ENCODE results near the gene POU6F2.
A peak's percentile ranks its signal among the peaks of the same experiment; 100 is the strongest.

The POU6F2 gene

DNA sequence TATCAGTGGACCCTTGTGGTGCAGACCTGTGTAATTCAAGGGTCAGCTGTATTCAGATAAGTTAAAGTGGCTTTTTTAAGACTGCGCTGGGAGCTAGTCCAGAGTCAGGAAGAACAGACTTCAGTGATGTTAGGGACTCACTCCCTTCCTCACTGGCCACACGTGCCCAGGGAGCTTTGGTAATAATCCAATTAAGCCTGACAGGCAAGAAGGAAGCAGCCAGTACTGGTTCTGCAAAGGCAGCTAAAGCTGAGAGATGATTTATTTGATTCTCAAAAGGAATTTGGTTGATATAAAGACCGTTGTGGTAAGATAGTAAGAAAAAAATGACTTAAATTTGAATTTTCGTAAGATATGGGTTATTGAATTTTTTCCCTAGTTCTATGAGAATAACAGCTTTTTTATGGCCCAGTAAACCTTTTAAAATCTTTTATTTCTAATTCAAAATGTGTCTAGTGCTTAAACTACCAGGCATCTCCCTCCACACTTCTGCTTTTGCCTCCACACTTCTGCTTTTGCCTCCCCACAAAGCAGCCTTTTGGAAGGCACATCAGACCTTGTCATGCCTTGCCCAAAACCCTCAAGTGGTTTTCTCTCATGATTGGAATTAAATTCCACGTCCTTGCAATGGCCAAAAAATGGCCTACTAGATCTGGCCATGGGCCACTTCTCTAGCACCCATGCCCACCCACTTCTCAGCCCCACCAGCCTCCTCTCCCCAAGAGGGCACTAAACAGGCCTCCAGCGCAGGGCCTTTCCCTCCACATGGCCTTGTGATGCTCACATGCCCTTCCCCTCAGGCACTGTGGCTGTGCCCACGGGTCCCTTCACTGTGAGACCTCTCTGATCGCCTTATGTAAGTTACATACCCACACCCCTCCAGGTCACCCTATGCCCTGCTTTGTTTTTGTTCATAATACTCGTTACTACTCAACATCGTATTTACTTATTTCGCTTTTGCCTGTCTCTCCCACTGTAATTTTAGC, 92.5 kb downstream of the POU6F2 start:
- peak; percentile 10 to 38 for DNase-seq

DNA sequence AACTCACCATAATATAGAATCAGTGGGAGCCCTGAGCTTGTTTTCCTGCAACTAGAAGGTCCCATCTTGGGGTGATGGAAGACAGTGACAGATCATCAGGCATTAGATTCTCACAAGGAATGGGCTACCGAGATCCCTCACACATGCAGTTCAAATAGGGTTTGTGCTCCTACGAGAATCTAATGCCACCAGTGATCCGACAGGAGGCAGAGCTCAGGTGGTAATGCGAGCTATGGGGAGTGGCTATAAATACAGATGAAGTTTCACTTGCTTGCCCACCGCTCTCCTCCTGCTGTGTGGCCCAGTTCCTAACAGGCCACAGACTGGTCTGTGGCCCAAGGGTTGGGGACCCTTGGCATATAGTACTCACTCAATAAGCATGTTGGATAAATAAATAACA, 93.4 kb downstream of the POU6F2 start:
- DNase-seq: no peak

DNA sequence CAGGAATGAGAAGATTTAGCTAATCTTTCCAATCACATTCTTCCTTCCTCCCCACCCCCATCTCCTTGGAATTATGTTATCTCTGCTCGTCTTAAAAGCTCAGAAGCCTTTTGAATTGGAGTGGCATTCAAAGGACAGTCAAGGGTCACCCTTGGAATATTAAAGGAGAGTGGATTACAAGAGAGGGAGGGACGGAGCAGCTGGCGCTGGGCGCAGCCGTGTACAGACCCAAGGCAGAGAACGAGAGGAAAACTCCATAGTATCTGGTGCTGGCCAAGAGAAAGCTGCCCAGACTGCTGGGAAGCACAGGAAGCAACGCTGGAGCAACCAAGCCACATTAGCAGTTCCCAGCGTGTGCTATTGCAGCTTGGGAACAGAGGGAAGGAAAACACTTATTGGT, 95.7 kb downstream of the POU6F2 start:
- DNase-seq: no peak

DNA sequence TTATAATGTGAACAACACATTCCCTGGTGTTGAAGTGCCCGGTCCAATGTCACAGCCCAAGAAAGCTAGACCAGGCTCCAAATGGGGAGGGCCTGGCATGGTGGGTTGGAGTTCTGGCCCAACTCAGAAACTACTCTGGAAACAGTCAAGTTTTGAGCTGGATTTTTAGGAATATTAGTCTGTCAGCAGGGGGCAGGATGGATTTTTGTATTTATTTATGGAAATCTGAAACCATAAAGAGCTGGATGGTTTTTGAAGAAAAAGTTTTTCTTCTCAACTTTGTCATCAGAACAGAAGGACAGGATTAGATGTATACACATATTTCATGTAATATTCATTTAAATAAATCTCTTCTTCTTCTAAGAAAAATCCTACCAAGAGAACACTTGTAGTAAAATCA, 97.5 kb downstream of the POU6F2 start:
- no peak for DNase-seq

DNA sequence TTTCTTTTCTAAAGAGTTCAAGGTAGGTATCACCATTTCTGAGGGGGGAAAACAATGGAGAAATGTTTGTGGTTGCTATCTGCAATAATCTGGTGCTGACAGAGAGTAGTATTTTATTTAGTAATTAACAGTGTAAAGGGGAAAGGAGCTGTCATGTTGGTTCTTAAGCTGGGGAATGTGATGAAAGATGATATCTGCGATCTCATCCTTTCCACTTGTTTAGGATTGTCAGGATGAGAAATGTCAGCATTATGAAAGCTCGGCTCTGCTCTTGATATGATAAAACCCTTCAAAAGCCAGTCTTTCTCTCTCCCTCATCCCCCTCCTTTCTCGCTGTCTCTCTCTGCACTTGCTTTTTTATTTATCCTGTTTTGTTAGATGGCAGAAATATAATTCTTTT, 106.1 kb downstream of the POU6F2 start:
- no peak for DNase-seq

DNA sequence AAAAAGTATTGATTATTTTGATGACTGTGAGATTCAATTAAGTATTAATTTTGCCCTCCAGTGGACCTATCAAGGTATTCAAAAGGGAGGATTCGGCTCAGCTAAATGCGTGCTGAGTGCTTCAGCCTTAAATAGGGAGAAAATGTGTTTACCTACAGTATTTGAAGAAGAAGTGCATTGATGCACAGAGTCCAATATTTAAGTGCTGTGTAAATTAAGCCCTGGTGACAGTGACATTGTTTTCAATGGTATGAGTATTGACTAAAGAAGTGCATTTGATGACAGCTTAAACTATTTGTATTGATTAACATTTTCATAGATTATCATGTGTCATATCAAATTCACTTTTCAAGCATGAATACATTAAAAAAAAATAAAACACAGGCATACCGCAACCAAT, 106.6 kb downstream of the POU6F2 start:
- no peak for DNase-seq

DNA sequence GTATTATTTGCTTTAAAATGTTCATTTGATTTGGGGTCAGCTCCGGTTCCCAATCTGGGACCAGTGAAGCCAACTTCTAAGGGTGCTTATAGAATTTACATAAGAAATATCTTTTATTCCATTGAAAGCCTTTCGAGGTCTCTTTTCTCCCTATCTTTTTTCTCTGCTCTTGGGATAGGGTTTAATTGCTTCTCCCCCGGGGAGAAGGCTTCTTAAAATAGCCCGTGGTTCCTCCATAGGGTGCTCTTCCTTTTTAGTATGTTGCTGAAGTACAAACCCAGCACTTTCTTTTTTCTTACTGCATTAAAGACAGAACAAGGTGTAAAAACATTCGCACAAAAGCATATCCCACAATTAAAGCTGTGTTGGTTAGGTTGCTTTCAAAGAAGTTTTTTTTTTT, 107.5 kb downstream of the POU6F2 start:
- no peak for DNase-seq

DNA sequence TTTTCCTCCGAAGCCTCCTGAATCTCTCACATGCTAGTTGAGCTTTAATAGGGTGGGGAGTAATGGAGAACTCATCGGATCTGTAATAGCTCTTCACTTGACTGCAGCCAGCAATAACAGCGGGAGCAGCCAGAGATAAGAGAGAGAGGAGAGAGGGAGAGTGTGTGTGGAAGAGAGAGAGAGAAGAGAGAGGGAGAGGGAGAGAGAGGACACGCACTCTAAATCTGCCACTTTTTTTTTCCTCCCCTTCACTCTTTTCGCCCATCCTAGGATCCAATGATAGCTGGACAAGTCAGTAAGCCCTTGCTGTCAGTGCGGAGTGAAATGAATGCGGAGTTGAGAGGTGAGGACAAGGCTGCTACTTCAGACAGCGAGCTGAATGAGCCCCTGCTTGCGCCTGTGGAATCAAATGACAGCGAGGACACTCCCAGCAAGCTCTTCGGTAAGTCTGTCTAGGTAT, 107.9 kb downstream of the POU6F2 start:
- no peak for DNase-seq

DNA sequence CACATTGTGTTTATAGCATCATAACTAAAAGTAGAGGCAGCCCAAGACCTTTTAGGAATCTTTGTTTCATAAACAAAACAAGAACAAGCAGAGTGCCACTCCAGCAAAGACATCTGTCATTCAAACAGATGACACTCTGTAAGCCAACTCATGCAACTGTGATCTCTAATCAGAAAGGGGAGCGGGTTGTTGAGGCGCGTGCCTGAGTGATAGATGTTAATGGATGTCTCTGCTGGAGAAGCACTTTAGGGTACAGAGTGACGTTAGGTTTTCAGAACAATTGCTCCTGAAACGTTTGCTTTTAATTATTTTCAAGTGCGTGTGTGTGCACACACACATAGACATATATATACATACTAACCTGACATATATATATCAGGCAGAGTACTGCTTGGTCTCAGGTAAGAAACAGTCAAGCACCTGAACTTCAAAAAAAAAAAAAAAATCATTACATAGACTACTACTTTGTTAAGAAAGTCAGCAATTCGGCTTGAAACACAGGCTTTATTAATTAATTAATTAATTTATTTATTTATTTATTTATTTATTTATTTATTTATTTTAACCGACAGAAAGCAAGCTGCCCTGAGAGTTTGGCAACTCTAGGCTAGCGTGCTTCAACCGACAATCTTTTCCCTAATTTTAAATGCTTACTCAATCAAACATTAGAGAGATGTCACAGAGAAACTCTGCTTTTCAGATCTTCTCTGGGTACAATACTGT, 109.1 kb downstream of the POU6F2 start:
- no peak for DNase-seq

DNA sequence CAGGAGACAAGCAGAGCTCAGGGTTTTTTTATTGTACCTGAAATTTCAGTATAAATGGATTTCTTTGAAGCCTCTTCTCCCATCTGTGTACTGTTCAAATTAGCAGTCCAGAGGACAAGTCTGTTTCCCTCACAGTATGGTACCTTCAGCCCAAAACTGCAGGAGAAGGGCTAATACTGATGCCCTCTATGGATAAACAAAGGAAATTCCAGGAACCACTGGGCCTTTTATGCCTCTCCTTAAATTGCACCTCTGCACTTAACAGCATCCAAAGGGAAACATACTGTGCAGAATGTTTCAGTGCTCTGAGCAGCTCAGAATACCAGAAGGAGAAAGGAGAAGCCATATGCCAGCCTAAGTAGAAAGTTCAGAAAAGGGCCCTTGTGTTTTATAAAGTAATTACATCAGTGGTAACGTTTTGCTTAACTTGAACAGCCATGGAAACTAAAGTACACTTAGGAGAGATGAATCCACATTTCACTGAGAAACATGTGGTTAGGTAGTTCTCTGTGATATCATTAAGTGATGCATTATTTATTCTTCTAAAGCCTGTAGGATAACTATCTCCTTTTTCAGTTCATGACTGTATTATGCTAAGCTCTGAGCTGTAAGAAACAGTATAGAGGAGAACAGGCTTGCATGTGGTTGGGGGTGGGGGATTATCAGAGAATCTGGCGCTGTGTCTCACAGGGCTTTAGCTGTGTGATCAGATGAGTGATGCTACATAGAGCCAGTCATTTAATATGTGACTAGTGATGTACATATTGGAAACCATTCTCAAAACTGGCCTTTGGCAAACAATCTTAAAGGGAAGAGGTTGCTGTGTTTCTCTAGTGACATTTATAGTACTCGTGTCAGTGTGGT, 111.3 kb downstream of the POU6F2 start:
- DNase-seq: no peak

DNA sequence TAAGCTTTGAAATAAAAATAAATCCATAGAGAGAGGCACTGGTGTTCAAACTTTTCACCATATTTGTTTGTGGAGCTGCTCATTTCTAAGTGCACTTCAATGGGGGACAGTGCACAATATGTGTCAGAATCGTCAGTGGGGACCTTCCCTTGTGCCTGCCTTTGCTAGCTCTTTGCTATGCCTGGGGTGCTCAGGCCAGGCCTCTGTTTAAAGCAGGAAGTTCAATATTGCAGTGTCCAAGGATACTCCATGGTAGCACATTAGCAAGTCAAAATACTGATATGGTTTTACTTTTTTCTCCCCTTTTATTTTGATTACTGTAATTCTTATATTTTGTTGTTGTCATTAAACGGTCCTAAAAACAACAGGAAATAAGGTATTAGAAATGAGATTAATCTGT, 113.4 kb downstream of the POU6F2 start:
- DNase-seq: no peak

DNA sequence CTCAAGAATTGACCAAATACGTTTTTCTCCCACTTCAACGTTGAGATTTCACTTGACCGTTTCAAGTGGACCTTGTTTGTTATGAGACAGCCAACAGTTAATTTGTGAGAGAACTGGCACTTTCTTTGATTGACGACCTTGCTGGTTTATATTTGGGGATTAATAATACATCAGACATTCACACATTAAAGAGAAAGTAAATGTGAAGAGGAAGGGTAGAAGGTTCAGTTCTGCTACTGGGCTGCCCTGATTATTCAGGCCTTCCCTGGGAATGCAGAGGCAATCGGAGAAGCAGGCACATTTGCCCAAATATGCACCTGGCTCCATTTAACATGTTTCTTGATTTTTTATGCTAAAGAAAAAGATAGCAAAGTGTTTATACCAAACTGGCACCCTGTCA, 114.1 kb downstream of the POU6F2 start:
- no peak for DNase-seq

DNA sequence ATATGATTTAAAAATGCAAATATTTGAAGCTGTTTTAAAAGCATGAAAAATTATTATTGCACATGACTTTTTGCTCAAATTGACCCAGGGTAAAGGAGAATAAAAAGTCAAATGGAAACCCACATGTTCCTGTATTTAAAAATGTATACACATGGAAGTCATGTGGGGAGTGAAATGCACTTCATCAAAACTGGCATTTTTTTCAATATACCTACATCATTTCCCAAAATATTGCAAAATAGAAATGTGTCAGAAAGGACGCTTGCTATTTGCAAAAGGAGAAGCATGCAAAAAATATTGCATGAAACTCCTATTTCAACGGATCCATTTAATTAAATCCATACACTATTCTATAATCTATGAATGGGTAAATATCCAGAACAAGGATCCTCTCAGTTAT, 117.0 kb downstream of the POU6F2 start:
- DNase-seq: no peak

DNA sequence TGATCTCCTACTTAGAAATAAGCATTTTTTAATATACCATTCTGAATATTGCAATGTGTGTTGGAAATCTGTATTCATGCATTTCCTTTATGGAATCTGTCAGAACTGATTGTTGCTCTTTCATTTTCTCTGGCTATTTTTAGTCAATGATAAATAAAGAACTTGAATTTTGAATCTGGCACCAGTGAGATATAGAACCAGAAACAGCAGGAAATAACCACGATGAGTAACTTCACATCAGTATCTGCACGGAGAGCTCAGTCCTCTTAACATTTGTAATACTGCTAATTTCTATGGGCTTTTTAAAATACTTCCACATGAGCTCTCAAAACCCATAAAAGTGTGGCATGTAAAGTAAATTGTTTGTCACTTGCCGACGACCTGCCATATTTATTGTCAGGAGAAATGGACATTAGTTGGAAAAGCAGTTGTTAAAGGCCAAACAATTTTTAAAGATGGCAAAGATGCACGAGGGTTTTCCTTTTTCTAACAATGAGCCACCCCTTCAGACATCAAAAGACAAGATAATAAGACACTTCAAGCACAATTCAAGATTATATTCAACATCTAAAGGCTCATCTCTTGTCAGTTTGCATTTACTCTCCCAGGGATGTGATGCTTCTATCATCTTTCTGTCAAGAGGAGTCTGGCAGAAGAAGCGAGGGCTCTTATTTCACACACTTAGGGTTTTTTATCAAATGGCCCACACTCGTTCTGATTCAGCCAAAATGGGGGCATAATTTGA, 118.3 kb downstream of the POU6F2 start:
- no peak for DNase-seq

DNA sequence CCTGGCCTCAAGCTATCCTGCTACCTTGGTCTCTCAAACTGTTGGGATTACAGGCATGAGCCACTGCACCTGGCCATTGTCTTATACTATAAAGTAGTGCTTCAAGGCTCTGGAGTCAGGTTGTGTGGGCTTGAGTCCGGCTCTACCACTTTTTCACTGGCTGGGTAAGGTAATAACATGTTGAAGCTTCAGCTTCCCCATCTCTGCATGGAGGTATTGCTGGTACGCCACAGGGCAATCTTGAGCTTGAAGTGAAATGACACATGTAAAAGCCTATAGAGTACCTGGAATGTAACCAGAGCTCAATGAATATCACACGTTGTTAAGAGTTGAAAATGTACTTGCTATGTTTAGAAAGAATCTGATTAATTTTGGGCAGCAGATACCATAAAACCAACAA, 120.8 kb downstream of the POU6F2 start:
- DNase-seq: no peak

DNA sequence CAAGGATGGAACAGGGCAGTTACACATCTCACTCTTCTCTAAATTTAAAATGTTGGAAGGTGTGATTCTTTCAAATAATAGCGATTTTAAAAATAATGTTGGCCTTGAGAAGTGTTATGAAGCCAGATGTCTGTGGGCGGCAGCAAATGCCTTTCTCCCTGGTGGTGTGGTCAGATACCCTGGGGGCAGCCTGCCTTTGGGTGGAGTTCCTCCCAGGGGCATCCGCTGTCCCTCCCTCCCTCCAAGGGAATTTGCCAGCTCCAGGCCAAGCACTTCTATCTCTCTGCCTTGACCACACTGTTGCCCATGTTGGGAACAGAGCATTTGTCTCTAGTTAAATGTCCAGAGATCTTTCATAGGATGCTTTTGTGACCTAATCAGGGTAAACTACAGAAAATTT, 121.4 kb downstream of the POU6F2 start:
- no peak for DNase-seq

DNA sequence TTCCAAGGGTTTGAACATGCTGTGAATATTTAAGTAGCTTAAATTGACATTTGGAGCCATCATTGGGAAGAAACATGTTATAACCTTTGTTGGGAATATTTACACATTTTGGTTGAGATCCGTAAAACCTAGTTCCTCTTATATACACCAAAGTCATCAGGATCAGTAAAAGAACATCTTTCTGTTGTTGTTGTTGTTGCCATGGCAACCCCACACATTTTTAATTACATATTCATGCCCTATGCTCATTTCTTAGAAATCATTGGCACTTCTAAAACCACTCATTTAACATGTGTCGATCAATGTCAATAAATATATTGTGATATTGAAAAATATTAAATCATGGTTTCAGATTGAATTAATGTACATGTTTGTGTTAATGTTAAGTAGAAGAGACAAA, 122.6 kb downstream of the POU6F2 start:
- DNase-seq: no peak

DNA sequence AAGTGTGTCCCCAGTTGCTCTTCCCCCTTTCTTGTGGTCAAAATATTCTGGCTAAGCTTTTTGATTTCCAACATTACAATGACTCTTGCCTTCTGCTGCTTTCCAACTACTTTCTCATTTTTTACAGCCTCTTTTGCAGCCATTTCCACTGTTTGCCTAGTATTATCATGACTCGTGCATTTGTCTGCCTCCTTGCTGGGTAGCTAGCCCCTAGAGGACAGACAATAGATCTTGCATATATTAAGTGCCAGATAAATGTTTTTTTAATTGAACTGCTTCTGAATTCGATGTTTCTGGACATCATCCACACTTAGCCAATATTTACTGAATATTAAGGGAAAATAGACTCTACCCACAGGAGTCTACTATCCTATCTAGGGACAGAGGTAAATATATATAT, 124.5 kb downstream of the POU6F2 start:
- DNase-seq: no peak

DNA sequence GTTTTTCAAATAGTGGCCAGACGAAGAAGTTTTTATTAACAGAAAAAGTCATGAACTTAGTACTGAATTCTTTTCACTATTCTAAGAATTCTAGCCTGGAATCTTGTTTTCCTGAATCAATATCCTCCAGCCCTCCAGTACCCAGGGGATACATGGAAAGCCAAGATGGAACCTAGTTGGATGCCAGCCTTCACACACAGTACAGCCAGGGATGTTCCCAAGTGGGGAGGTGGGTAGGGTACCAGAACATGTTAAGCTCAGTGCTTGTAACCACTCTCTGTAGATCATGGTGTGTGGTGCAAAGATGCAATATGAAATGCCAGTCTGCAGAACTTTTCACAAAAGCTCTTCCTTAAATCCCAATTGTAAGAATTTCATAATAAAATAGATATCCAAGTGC, 128.0 kb downstream of the POU6F2 start:
- no peak for DNase-seq

DNA sequence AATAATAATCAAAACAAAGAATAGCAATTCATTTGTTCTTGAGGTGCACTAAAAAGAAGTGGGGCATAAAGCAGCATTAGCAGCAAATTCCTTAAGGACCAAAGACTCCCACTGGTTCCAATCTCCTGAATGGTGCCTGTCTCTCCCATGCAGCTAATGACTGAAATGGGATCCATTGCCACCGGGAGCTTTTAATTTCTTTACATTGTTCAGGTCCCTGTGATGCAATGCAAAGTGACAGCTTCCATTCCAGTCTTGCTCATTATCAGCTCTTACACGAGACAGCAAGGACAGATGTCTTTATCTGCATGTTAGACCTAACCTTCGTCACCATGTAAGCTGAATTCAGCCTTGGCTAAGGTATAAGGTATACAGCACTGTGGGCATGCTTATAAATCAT, 148.1 kb downstream of the POU6F2 start:
- no peak for DNase-seq

DNA sequence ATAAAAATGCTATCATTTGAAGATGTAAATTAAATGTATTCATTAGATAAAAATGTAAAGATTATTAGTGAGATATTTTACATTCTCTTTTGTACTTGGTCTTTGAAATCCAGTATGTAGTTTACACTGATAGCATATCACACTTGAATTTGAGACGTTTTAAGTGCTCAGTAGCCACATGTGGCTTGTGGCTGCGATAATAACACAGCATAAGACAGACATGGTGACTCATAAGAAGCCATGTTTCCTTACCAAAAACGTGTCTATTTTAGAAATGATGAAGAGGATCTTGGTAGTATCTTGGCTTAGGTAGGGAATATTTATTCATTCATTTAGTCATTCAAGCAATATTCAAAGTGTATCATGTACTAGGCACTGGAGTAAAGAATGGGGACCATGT, 149.3 kb downstream of the POU6F2 start:
- DNase-seq: no peak

DNA sequence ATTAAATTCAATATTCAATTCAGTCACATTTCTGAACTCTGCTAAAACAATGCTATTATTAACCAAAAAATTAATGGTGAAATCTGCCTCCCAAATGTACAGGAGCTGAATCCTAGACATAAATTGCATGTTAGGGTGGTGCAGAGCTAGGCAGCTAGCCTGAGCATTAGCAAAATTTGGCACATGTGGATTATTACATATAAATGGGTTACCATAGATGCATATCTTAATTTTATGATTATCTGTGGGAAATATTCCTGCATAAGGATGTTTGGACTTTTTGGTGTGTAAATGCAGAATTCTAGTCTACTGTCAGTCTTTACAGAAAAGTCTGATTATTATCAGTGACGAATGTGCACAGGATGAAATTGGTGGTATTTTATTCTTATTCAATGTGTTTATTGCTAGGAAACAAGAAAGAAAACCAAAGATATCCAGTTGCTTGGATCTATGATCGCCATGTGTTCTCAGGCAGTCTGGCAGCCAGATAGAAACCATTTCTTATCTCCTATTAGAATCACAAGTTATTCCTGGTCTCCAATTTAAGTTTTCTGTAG, 150.7 kb downstream of the POU6F2 start:
- DNase-seq: no peak
